SW480 (cell line): ENCODE results near the gene PSMC3IP.
"Not testable (repeated sequence)": the region's sequence is repeated elsewhere in the genome, so short reads cannot be mapped to it uniquely, and the experiment has no call there.

Experiments
- DNase-seq: peaks from one replicate; pipeline ENCODE4 v3.0.0-alpha.2; 2016; ENCODE audit warnings: low spot score

Gene PSMC3IP

GRCh38 chr17:42577532-42578281, at the start of gene PSMC3IP:
PSMC3IP (minus strand) TSS chr17:42577729; CDS start chr17:42577686, 43 bp downstream.
- peak; percentile 94 for DNase-seq

- DNase-seq = peak; percentile 85
These were observed 46.4 kb upstream of the PSMC3IP start for GRCh38 chr17:42623732-42624596.

DNA sequence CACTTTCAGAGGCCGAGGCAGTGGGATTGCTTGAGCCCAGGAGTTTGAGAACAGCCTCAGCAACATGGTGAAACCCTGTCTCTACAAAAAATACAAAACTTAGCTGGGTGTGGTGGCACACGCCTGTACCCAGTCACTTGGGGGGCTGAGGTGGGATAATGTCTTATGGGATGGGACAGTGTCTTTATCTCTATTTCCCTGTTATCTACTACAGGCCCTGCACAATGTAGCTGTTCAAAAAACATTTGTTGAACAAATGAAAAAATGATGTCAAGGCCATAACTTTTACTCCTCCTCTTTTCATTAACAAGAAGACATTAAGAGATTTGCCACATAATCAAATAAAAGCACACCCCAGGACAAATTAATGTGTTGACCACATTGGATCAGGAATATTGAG, 45.7 kb upstream of the PSMC3IP start:
- DNase-seq = no peak

DNA sequence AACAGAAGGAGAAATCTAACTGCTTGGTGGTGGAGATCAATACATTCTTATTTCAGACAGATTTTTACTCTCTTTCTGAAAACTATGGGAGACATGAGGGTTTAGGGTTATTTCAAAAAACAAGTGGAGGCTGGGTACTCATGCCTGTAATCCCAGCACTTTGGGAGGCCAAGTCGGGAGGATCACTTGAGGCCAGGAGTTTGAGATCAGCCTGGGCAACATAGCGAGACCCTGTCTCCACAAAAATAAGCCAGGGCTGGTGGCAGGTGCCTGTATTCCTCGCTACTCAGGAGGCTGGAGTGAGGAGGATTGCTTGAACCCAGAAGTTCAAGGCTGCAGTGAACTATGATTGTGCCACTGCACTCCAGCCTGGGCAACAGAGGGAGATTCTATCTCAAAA, 44.5 kb upstream of the PSMC3IP start:
- DNase-seq = not testable (repeated sequence)

- peak; percentile 82 for DNase-seq
These were observed 41.1 kb upstream of the PSMC3IP start for GRCh38 chr17:42618442-42619150.

DNA sequence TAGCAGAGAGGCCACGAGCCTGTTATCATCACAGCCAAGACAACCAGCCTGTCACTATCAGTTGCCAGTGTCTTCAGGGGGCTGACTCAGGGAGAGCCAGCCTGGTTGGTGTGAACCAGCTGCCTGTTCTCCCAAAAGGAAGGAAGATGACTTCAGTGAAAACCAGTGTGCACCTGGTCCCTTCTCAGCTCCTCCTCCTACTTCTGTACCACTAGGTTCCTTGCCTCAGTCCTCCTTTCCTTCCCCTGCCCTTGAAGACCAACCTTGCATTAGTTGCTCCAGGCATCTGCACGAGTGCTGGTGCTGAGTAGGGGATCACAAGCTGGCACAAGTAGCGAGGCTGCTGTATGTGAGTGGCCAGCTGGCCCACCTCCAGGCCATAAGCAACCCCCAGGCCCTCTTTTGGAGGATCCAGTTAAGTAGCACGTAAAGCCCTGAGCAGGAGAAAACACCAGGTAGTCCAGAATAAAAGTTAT, 40.5 kb upstream of the PSMC3IP start:
- DNase-seq = no peak

DNA sequence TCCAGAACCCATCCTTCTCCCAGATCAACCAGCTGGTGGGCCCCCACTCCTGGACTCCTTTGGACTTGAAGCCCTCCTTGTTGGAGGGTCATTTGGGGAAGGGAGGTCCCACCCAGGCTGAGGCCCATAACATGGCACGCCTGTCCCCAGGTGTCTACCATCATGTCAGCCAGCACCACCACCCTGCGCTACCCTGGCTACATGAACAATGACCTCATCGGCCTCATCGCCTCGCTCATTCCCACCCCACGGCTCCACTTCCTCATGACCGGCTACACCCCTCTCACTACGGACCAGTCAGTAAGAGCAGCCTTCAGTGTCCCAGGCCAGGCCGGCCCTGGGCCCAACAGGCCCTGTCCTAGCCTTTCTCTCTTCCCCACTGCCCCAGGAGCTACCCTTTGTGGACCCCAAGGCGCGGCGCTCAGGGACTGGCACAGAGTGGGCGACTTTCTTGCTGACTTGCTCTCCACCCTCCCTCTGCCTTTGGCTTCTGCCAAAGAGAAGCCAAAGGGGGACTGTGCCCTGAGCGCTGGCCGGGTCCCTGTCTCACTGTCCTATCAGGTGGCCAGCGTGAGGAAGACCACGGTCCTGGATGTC, 36.3 kb upstream of the PSMC3IP start:
- DNase-seq = no peak

DNA sequence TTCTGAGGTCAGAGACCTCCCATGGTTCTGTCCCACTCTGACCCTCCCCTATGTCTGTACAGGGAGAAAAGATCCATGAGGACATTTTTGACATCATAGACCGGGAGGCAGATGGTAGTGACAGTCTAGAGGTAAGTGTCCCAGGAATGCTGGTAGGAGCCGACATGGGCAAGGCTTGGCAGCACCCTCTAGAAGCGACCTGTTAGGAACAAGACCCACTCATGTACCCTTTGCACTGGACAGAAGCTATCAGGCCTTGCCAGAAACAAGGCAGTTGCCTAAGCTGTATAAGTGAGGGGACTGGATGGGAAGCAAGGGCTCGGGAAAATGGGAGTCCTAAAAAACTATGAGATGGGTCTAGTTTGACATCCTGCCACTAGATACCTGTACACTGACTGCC, 34.5 kb upstream of the PSMC3IP start:
- no peak for DNase-seq

GRCh38 chr17:42609814-42610801, 32.6 kb upstream of the PSMC3IP start:
- DNase-seq = not testable (repeated sequence)

DNA sequence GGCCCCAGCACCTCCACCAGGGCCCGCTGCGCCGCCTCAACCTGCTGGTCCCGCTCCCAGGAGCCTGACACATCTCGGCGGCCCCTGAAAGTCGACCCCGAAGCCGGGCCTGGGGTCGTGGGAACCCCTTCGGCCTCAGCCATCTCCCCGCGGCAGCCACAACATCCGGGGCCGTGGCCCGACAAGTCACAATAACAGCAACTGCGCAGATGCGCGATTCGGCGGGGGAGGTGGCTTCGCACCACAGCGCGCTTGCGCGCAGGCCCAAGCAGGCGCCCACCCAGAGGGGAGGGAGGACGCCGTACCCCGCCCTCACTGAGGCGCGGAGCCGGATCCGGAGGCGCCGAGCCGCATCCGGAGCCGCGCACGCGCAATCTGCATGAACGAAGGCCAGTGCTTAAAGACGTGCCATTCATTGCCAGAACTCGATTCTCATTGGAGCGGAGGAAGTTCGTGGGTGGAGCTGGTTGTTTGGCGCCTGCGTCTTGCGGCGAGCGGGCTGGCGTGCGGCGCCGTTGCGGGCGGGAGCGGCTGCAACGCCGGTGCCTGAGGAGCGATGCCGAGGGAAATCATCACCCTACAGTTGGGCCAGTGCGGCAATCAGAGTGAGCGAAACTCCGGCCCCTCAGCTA, 31.8 kb upstream of the PSMC3IP start, which contains the start of the genes RETREG3 and TUBG1:
Gene RETREG3, minus strand, starts transcription at position 193 of the 632 bp plus-strand sequence. Its CDS starts 50 bp downstream, at position 143.
Gene TUBG1, plus strand, starts transcription at position 502 of the 632 bp plus-strand sequence. Its CDS starts 55 bp downstream, at position 557.
- peak; percentile 98 for DNase-seq

DNA sequence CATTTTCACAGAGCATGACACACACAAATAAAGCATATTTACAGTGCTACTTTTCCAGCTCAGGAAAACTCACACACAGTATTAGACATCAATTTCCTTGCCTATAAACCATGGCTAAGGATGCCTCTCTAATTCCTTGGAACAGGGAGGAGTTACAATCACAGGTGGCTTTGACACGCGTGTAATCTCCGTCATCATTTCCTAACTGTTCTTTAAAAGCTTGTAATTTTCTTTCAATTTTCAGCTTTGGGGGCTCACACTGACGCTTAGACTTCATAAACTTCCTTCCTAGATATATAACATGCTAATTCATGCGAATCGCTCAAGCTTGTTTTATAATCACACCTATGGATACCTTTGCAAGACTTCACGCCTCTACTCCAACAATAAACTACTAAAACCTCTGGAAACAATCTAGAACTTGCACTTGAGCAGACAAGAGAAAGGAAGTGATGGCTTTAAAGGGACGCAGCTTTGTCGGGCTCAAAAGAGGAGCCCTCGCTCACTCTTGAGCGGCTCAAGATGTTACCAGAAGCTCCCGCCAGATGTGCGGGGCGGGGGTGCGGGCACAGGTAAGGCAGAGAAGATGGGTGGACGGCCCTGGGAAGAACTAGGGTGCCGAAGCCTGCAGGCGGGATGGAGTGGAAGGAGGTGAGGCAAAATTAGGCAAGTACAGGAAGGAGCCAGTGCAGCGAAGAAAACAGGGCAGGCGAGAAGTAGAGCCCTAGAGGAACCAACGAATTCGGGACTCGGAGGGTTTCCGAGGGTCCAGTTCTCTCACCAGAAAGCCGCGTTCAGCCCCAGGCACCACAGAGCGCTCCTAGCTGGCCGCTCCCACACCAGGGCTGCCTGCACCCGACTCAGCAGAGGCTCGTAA, 31.0 kb upstream of the PSMC3IP start:
- DNase-seq = no peak

- DNase-seq = no peak
These were observed 30.2 kb upstream of the PSMC3IP start for GRCh38 chr17:42607769-42608168.

- no peak for DNase-seq
These were observed 25.8 kb upstream of the PSMC3IP start for GRCh38 chr17:42603318-42603717.

DNA sequence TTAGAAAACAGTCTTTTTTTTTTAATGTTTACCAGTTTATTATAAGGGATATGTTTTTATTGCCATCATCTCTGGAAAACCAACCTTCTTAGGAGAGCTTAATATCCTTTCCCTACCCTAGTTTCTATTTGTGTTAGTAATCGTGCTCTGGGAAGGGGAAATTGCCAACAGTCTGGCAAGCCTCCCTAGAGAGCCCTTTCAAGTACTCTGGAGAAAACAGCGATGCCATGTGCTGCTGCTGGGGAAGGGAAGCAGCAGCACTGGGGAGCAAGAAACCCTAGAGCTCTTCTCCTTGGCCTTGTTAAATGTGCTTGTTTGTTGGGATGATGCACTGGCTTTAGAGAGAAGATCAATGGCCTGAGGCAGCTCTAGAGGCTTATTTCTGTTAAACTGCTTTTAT, 21.4 kb upstream of the PSMC3IP start:
- DNase-seq = no peak

GRCh38 chr17:42596386-42596785, 18.9 kb upstream of the PSMC3IP start:
- DNase-seq = no peak

- no peak for DNase-seq
These were observed 13.9 kb upstream of the PSMC3IP start for GRCh38 chr17:42591411-42591810.

DNA sequence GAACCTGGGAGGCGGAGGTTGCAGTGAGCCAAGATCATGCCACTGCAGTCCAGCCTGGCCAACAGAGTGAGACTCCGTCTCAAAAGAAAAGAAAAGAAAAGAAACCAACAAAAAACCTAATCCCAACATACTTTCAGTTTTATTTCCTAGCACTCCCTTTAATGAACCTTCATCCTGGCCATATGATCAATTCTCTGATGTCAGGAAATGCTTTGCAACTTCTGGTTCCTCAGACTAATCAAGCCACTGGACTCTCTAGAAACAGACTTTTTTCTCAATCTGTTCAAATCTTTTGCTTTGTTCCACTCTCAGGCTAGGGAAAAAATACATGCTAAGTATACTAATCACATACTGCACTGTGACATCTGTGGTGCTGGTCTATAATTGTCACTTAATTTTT, 13.4 kb upstream of the PSMC3IP start:
- DNase-seq = no peak

GRCh38 chr17:42586514-42587230, 9.1 kb upstream of the PSMC3IP start:
- no peak for DNase-seq
